ENCODE results near the gene NR2F6. TPM values are rescaled to one million over a fixed set of nuclear protein-coding genes. Genes with fewer than 3 reads are reported as not detected.

NR2F6 gene
- total RNA-seq, 4 donors from 2014 or later = 57.2 to 119 (median 83.6) TPM

DNA sequence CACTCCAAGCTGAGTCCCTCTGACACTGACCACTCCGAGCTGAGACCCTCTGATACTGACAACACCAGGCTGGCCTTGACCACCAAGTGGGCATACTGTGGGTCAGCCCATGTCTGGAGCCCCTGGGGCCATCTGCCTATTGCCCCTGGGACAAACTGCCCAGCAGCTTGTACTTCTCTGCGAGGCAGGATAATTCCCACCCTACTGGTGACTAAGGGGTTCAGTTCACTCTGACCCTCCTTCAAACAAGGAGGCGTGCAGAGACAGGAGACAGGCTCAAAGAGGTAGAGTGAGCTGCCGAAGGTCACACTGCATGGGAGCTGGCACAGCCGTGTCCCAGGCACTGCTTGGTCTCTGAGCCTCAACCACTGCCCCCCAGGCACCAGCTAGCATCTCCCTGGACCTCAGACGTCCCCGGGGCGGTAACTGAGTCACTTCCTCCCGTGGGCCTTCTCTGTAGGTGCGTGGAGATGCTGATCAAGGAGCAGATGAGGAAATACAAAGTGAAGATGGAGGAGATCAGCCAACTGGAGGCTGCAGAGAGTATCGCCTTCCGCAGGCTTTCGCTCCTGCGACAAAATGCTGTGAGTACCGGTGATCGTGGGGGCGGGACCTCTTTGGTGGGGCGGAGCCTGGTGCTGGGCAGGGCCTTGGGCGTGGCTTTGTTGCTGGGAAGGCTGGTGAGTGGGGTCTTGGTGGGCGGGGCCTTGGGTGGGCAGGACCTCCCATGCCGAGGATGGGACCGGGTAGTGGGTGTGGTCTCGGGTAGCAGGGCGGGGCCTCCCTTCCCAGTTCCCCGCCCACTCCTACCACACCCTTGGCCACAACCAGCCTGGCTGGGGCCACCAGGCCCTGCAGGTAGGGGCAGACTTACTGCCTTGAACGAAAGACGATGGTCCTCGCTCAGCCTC lies 36.3 kb downstream of the NR2F6 start:
- TF ChIP-seq, protein P1, sequence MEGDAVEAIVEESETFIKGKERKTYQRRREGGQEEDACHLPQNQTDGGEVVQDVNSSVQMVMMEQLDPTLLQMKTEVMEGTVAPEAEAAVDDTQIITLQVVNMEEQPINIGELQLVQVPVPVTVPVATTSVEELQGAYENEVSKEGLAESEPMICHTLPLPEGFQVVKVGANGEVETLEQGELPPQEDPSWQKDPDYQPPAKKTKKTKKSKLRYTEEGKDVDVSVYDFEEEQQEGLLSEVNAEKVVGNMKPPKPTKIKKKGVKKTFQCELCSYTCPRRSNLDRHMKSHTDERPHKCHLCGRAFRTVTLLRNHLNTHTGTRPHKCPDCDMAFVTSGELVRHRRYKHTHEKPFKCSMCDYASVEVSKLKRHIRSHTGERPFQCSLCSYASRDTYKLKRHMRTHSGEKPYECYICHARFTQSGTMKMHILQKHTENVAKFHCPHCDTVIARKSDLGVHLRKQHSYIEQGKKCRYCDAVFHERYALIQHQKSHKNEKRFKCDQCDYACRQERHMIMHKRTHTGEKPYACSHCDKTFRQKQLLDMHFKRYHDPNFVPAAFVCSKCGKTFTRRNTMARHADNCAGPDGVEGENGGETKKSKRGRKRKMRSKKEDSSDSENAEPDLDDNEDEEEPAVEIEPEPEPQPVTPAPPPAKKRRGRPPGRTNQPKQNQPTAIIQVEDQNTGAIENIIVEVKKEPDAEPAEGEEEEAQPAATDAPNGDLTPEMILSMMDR (IDR thresholded peaks at IDR 0.05) = no peak
- TF ChIP-seq POLR2A (IDR thresholded peaks at IDR 0.05) = no peak
- WGBS, 2 donors = 73 to 83% methylated on average over 28 of the region's 28 CpGs
- no peak for DNase-seq (ENCODE audit: low spot score in 2 of 2)
- intact Hi-C loops (cut with DNase I; ENCODE audit: low total_unique reads) = loop anchor here (10.0 kb wide), 1 partner anchor 75 kb away; the partner anchor contains the start of gene ANKLE1
- H3K4me3 ChIP-seq (ENCODE audit: low read depth, poor library complexity, severe bottlenecking) = no peak overlapping the region

DNA sequence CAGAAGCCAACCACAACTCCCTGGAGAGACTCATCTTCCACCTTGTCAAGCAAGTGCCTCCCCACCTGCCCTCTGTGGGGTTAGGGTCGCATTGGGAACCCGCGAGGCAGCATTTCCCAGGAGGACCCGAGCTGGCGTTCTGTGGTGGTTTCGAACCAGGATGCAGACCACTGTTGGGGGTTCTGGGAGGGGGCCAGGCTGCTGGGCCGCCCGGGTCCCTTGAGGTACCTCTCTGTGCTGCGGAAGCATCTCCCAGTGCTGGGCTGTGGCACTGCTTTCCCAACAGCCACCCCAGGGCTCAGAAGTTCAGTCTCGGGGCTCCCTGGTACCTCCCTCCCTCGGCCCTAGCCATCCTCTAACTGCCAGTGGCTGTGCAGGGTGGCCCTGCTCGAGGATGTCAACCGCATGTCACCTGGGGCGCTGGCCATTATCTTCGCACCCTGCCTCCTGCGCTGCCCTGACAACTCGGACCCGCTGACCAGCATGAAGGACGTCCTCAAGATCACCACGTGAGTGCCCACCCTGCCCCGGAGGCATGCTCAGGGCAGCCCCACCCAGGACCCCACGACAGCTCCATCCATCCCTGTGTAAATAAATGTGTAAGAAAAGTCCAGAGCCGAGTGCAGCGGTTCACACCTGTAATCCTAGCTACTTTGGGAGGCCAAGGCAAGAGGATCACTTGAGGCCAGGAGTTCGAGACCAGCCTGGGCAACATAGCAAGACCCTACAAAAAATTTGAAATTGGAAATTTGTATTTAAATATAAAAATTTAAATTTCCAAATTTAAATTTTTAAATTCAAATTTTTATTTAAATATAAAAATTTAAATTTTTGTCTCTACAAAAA lies 38.8 kb downstream of the NR2F6 start:
- no peak overlapping the region for H3K4me3 ChIP-seq (ENCODE audit: low read depth, poor library complexity, severe bottlenecking)
- WGBS, 2 donors = 92 to 93% methylated on average over 23 to 25 of the region's 25 CpGs
- intact Hi-C loops (cut with DNase I; ENCODE audit: low total_unique reads) = loop anchor here (10.0 kb wide), 1 partner anchor 78 kb away; the partner anchor contains the start of gene ANKLE1
- no peak for TF ChIP-seq POLR2A (IDR thresholded peaks at IDR 0.05)
- TF ChIP-seq, protein P1 (IDR thresholded peaks at IDR 0.05) = no peak
- DNase-seq (ENCODE audit: low spot score in 2 of 2) = no peak

DNA sequence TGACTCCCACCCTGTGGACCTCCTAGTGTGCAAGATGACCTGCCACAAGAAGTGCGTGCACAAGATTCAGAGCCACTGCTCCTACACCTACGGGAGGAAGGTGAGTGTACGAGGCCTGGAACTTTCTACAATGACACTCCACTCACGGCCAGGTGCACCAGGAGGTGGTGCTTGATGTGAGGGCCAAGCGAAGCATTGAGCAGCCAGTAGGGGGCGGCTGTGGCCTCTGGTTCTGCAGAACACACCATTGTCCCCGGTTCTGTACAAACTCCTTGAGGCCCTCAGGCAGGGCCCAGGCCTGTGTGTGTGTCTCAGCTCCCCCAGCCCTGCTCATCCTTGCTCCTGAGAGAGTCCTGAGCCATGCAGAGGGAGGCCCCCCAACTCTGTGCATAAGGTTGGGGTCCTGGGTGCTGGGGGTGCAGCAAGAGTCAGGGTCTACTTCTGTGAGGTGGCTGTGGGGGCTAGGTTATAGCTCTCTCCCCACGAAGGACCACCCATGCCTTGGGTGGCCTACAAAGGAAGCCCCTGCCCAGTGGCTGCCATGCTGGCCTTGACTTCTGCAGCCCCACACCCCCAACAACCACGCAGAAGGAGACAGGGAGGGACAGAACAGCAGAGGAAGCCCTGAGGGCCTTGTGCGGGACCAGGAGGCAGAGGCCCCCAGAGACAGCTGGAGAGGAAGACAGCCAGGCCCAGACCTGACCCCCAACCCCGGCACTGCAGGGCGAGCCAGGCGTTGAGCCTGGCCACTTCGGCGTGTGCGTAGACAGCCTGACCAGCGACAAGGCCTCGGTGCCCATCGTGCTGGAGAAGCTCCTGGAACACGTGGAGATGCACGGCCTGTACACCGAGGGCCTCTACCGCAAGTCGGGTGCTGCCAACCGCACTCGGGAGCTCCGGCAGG lies 40.2 kb downstream of the NR2F6 start:
- 78 to 84% methylated on average over 23 to 27 of the region's 27 CpGs for WGBS, 2 donors
- TF ChIP-seq, protein P1 (IDR thresholded peaks at IDR 0.05) = no peak
- H3K4me3 ChIP-seq (ENCODE audit: low read depth, poor library complexity, severe bottlenecking) = no peak overlapping the region
- intact Hi-C loops (cut with DNase I; ENCODE audit: low total_unique reads) = loop anchor here (10.0 kb wide), 1 partner anchor 79 kb away; the partner anchor contains the start of gene ANKLE1
- DNase-seq (ENCODE audit: low spot score in 2 of 2) = no peak

DNA sequence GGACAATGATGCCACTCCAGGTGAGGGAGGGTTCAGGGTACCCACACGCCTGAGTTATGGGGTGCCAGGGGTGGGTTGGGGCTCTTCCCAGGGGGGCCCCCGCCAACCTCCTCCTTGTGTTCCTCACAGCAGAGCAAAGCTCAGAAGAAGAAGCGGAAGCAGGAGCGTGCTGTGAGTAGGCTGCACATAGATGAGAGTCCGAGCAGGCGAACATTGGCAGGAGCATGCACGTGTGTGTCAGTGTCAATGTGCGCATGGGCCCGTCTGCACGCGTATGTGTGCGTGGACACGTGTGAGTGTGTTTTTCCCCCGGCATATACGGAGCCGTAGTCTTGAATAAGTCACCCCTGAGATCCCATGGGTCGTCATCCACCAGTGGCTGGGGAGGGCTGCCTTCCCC lies 43.0 kb downstream of the NR2F6 start:
- no peak for TF ChIP-seq POLR2A (IDR thresholded peaks at IDR 0.05)
- TF ChIP-seq, protein P1 (IDR thresholded peaks at IDR 0.05) = no peak
- no peak overlapping the region for H3K4me3 ChIP-seq (ENCODE audit: low read depth, poor library complexity, severe bottlenecking)
- intact Hi-C loops (cut with DNase I; ENCODE audit: low total_unique reads) = loop anchor here (10.0 kb wide), 1 partner anchor 82 kb away; the partner anchor contains the start of gene ANKLE1
- WGBS, 2 donors = 88 to 95% methylated on average over 17 of the region's 17 CpGs
- DNase-seq (ENCODE audit: low spot score in 2 of 2) = no peak

DNA sequence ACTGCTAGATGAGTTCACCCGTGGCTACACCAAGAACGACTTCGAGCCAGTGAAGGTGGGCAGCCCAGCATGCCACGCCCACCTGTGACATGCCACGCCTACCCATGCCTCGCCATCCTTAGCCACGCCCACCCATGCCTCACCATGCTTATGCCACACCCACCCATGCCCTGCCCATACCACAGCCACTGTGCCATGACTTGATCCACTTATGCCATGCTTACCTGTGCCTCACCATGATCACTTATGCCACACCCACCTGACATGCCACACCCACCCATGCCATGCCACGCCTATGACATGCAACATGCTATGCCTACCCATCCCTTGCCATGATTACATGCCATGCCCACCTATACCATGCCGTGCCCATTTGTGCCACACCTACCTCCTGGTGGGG lies 43.5 kb downstream of the NR2F6 start:
- no peak for DNase-seq (ENCODE audit: low spot score in 2 of 2)
- TF ChIP-seq POLR2A (IDR thresholded peaks at IDR 0.05) = no peak
- TF ChIP-seq, protein P1 (IDR thresholded peaks at IDR 0.05) = no peak
- intact Hi-C loops (cut with DNase I; ENCODE audit: low total_unique reads) = loop anchor here (10.0 kb wide), 1 partner anchor 83 kb away; the partner anchor contains the start of gene ANKLE1
- WGBS, 2 donors = 78 to 86% methylated on average over 9 of the region's 9 CpGs
- no peak overlapping the region for H3K4me3 ChIP-seq (ENCODE audit: low read depth, poor library complexity, severe bottlenecking)

Data from lower leg skin (tissue), 4 donors.